ENCODE results near the gene HPSE2. TPM values are rescaled to one million over a fixed set of nuclear protein-coding genes. Genes with fewer than 3 reads are reported as not detected.

Gene HPSE2
- total and polyA plus RNA-seq, 2 of the 8 experiments (the other 6 are each of a cell fraction or from before 2014, with no cell fraction given), result 0.41 to 0.58 TPM

GRCh38 chr10:98536551-98536950, 699.1 kb downstream of the HPSE2 start:
- Histone ChIP-seq H2AK5ac (ENCODE audit: low read depth, low read length) (no peak overlapping the region), H4K91ac (replicated peaks; ENCODE audit: insufficient read length, low read length) (no peak overlapping the region), H2AFZ (ENCODE audit: low read length) (no peak overlapping the region; the same call in 1 of the 2 replicates), H3K23me2 (ENCODE audit: low read depth, low read length) (no peaks in the 10 kb centered on the region), H4K8ac (ENCODE audit: extremely low read depth, insufficient read depth, low read length) (no peak overlapping the region), H2BK12ac (ENCODE audit: low read depth, low read length) (no peak overlapping the region), H3K79me2 (ENCODE audit: control insufficient read depth in 1 of 2, insufficient read depth in 2 of 2, low read length in 2 of 2) (no peaks in the 10 kb centered on the region), H4K20me1 (replicated peaks in 1 of 2; ENCODE audit: control insufficient read depth in 1 of 2, insufficient read depth in 2 of 2, low read length in 2 of 2) (no peaks in the 10 kb centered on the region), H3K27me3 (replicated peaks in 1 of 4; ENCODE audit: control insufficient read depth in 3 of 4, extremely low read depth in 1 of 4, insufficient read depth in 3 of 4, low read length in 3 of 4) (no peaks in the 10 kb centered on the region), H2BK20ac (ENCODE audit: low read length) (no peak overlapping the region), H3K9me3 (ENCODE audit: insufficient read depth in 2 of 2, low read depth in 1 of 2, low read length in 1 of 2) (no peaks in the 10 kb centered on the region), H2BK15ac (ENCODE audit: low read length) (no peak overlapping the region), H3K4me2 (ENCODE audit: insufficient read depth in 1 of 2, low read depth in 2 of 2, low read length in 2 of 2) (no peak overlapping the region), H3K79me1 (ENCODE audit: low read depth, low read length) (no peaks in the 10 kb centered on the region), H3K4ac (replicated peaks; ENCODE audit: insufficient read length, low read depth, low read length) (no peak overlapping the region), H3K56ac (replicated peaks; ENCODE audit: insufficient read length, low read depth, low read length) (no peak overlapping the region), H3K18ac (ENCODE audit: extremely low read depth, low read length) (no peak overlapping the region), H3K9ac (replicated peaks in 1 of 4; ENCODE audit: extremely low read depth in 1 of 4, low read depth in 3 of 4, low read length in 3 of 4) (no peak overlapping the region), H4K5ac (ENCODE audit: insufficient read length, low read depth, low read length) (no peak overlapping the region), H3K4me3 (ENCODE audit: extremely low read depth in 1 of 4, insufficient read depth in 2 of 4, low read depth in 3 of 4, low read length in 4 of 4) (no peak overlapping the region), H3K23ac (ENCODE audit: insufficient read length) (no peak overlapping the region), H3K4me1 (replicated peaks in 1 of 4; ENCODE audit: control insufficient read depth in 3 of 4, insufficient read depth in 4 of 4, low read length in 3 of 4) (no peaks in the 10 kb centered on the region; a peak in 1 of 7 replicates), H3K14ac (ENCODE audit: insufficient read length) (no peak overlapping the region), H3K27ac (ENCODE audit: low read depth, low read length) (no peak overlapping the region), H3K36me3 (ENCODE audit: control insufficient read depth in 2 of 4, insufficient read depth in 4 of 4, low read length in 3 of 4) (no peaks in the 10 kb centered on the region; a peak in 1 of 8 replicates), H2BK120ac (replicated peaks; ENCODE audit: low read depth, low read length) (no peak overlapping the region), H2BK5ac (ENCODE audit: low read depth, low read length) (no peak overlapping the region)
- no peak for FAIRE-seq
- TF ChIP-seq TBP (IDR thresholded peaks at IDR 0.05; ENCODE audit: low read depth, low read length) (no peak), FOSL1 (IDR thresholded peaks at IDR 0.05; ENCODE audit: insufficient read depth, low read depth, low read length) (no peak), GABPA (IDR thresholded peaks at IDR 0.05; ENCODE audit: borderline replicate concordance, insufficient read depth, low read length) (no peak), EZH2 (IDR thresholded peaks at IDR 0.05; ENCODE audit: low read depth, low read length, severe bottlenecking) (no peak), JUND (IDR thresholded peaks at IDR 0.05; ENCODE audit: low read length) (no peak), SP2 (IDR thresholded peaks at IDR 0.05; ENCODE audit: low read length) (no peak), RAD21 (IDR thresholded peaks at IDR 0.05 in 1 of 2, conservative IDR thresholded peaks at IDR 0.05 in 1 of 2; ENCODE audit: low read depth in 2 of 2, low read length in 2 of 2) (no peak), KDM1A (IDR thresholded peaks at IDR 0.05; ENCODE audit: borderline replicate concordance, low read length) (no peak), TAF1 (IDR thresholded peaks at IDR 0.05; ENCODE audit: low read depth, low read length) (no peak)
- CTCF ChIA-PET (ENCODE audit: partially characterized antibody), result interaction anchor here (1.5 kb wide), 1 partner anchor 9 kb away, joined by 6 read pairs; no protein-coding TSS in a partner anchor
- no peak for DNase-seq (ENCODE audit: low read depth in 1 of 2, low spot score in 2 of 2)
- WGBS, 2 experiments (ENCODE audit: extremely low coverage in 1 of 2, insufficient coverage in 1 of 2, insufficient read length in 1 of 2, insufficient replicate concordance in 2 of 2, low coverage in 1 of 2, low lambda C conversion rate in 2 of 2, missing lambda C conversion rate in 1 of 2), result 90% methylated on average over 3 of the region's 3 CpGs; no CpG with 5 or more reads in 1 of the 2 experiments
- POLR2A ChIA-PET (ENCODE audit: partially characterized antibody), result no interaction called here

Measured in H1 (cell line).